Fibroblast of lung (primary cell): ENCODE results near the gene SYNDIG1. TPM values are rescaled to one million over a fixed set of nuclear protein-coding genes. Genes with fewer than 3 reads are reported as not detected.

Experiments used
- DNase-seq, 2 donors: peaks; one replicate each; pipeline versions ENCODE4 v3.0.0 to v3.0.0-alpha.2; 2010; ENCODE audit warnings: low read depth in 2 of 2
- H2AFZ ChIP-seq: 2 replicates; pipeline ENCODE4 v1.5.1; 2012; ENCODE audit warnings: low read length, control low read depth, inconsistent platforms
- H3K27ac ChIP-seq: 2 replicates; pipeline ENCODE4 v1.5.1; 2011; ENCODE audit warnings: low read length, control low read depth; ENCODE audit not compliant: insufficient read depth
- H3K27me3 ChIP-seq: 2 replicates; pipeline ENCODE4 v1.5.1; 2011; ENCODE audit warnings: mild to moderate bottlenecking, low read length; ENCODE audit not compliant: control insufficient read depth, insufficient read depth
- H3K36me3 ChIP-seq: 2 replicates; pipeline ENCODE4 v1.5.1; 2011; ENCODE audit warnings: low read length; ENCODE audit not compliant: control insufficient read depth, insufficient read depth
- H3K4me1 ChIP-seq: 2 replicates; pipeline ENCODE4 v1.5.1; 2011; ENCODE audit warnings: low read length; ENCODE audit not compliant: control insufficient read depth, insufficient read depth; ENCODE audit errors: extremely low read depth
- H3K4me2 ChIP-seq: 2 replicates; pipeline ENCODE4 v1.5.1; 2011; ENCODE audit warnings: low read length, control low read depth; ENCODE audit not compliant: insufficient read depth; ENCODE audit errors: extremely low read depth
- H3K4me3 ChIP-seq, 4 experiments: fragments of 200-600 bp in 1 of 4; sonication (generic) in 1 of 4; replicated peaks in 1 of 4; 2 replicates each; pipeline ENCODE4 v1.5.1; 2011 to 2016; ENCODE audit warnings: low read length in 4 of 4, low read depth in 3 of 4, mild to moderate bottlenecking in 3 of 4, control low read depth in 2 of 4, inconsistent platforms in 1 of 4, mixed read lengths in 1 of 4; ENCODE audit not compliant: insufficient read depth in 1 of 4; ENCODE audit errors: control extremely low read depth in 1 of 4
- H3K79me2 ChIP-seq: 2 replicates; pipeline ENCODE4 v1.5.1; 2012; ENCODE audit warnings: mild to moderate bottlenecking, low read length, inconsistent platforms; ENCODE audit not compliant: control insufficient read depth, insufficient read depth
- H3K9ac ChIP-seq: 2 replicates; pipeline ENCODE4 v1.5.1; 2011; ENCODE audit warnings: mild to moderate bottlenecking, low read length, control low read depth; ENCODE audit not compliant: insufficient read depth
- H3K9me3 ChIP-seq: 2 replicates; pipeline ENCODE4 v1.5.1; 2012; ENCODE audit warnings: low read depth, low read length; ENCODE audit not compliant: control insufficient read depth, insufficient read depth
- H4K20me1 ChIP-seq: 2 replicates; pipeline ENCODE4 v1.5.1; 2011; ENCODE audit warnings: low read length; ENCODE audit not compliant: control insufficient read depth, insufficient read depth; ENCODE audit errors: extremely low read depth
- CTCF ChIP-seq, 2 donors: IDR thresholded peaks in 1 of 2; conservative IDR thresholded peaks in 1 of 2; 1 replicate in 1 of 2; 2 replicates in 1 of 2; pipeline ENCODE4 v1.5.1; 2011 to 2012; ENCODE audit warnings: low read length in 2 of 2, control low read depth in 1 of 2, inconsistent platforms in 1 of 2, low read depth in 1 of 2, mild to moderate bottlenecking in 1 of 2
- EZH2 ChIP-seq: IDR thresholded peaks from 2 replicates; pipeline ENCODE4 v1.5.1; 2012; ENCODE audit warnings: low read length, control low read depth, mild to moderate bottlenecking; ENCODE audit errors: missing control alignments
- polyA plus RNA-seq, 2 donors: library from polyadenylated mRNA; depleted of rRNA in 1 of 2; stranded (reverse) in 1 of 2; unstranded in 1 of 2; fragments of >200 nt; gene quantifications; 2 replicates each; pipeline ENCODE4 v1.2.1, GENCODE V29; 2011 to 2012; ENCODE audit warnings: missing spikeins in 1 of 2
- total RNA-seq: library from RNA; depleted of rRNA; stranded (reverse); fragments of >200 nt; gene quantifications from 2 replicates; pipeline ENCODE4 v1.2.1, GENCODE V29; 2014

SYNDIG1 gene
- total and polyA plus RNA-seq, 2 donors (not counting 1 experiment from before 2014, with no cell fraction given) = 0.02 to 0.17 TPM

DNA sequence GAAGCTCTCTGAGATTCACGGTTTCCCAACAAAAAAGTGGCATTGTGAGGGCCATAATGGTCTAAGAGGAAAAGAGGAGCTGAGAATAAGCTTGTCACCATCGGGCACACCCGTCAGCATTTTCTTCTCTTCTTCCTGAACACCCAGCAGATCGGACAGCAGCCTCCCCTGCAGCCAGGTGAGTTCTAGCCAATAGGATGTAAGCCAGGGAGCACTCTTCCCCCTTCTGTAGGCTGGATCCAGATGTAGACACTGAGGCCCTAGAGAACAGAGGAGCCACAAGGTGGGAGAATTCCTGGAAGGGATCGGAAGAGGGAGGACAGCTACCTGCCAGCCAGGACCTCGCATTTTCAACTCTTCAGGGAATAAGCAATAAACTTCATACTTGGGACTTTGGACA lies 228.0 kb downstream of the SYNDIG1 start:
- Histone ChIP-seq H3K27ac (no peak overlapping the region), H4K20me1 (no peaks in the 10 kb centered on the region), H3K4me2 (no peak overlapping the region), H3K4me1 (no peaks in the 10 kb centered on the region), H3K9ac (no peak overlapping the region), H3K27me3 (no peaks in the 10 kb centered on the region), H3K4me3 (no peak overlapping the region), H2AFZ (no peak overlapping the region), H3K79me2 (no peaks in the 10 kb centered on the region), H3K36me3 (no peaks in the 10 kb centered on the region), H3K9me3 (no peaks in the 10 kb centered on the region)
- no peak for TF ChIP-seq EZH2
- no peak for TF ChIP-seq CTCF (conservative IDR thresholded peaks at IDR 0.05 in 1 of 2, IDR thresholded peaks at IDR 0.05 in 1 of 2; ENCODE audit: low read depth in 1 of 2, low read length in 2 of 2)
- no peak for DNase-seq

DNA sequence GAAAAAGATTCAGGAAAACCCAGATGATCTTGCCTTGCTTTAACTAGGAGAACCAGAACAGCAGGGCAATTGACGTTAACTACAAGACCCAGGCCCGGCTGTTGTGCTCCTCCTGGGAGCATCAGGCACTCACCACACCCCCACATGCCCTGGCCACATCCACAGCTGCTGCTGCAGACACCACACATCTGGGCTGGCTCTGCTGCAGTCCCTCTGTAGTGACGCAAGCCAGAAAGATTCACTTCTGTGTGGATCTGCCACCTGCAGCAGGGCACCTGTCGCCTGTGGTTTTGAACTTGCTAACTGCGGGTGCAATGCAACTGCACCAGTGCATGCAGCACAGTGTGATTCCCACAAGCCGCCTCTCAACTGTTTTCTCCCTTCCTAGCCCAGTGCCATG lies 228.8 kb downstream of the SYNDIG1 start:
- Histone ChIP-seq H3K4me1 (no peaks in the 10 kb centered on the region), H2AFZ (no peak overlapping the region), H3K4me3 (no peak overlapping the region), H3K79me2 (no peaks in the 10 kb centered on the region), H3K9ac (no peak overlapping the region), H3K27ac (no peak overlapping the region), H4K20me1 (no peaks in the 10 kb centered on the region), H3K27me3 (no peaks in the 10 kb centered on the region), H3K9me3 (no peaks in the 10 kb centered on the region), H3K36me3 (no peaks in the 10 kb centered on the region), H3K4me2 (no peak overlapping the region)
- no peak for TF ChIP-seq EZH2
- no peak for TF ChIP-seq CTCF (conservative IDR thresholded peaks at IDR 0.05 in 1 of 2, IDR thresholded peaks at IDR 0.05 in 1 of 2; ENCODE audit: low read depth in 1 of 2, low read length in 2 of 2)
- no peak for DNase-seq

DNA sequence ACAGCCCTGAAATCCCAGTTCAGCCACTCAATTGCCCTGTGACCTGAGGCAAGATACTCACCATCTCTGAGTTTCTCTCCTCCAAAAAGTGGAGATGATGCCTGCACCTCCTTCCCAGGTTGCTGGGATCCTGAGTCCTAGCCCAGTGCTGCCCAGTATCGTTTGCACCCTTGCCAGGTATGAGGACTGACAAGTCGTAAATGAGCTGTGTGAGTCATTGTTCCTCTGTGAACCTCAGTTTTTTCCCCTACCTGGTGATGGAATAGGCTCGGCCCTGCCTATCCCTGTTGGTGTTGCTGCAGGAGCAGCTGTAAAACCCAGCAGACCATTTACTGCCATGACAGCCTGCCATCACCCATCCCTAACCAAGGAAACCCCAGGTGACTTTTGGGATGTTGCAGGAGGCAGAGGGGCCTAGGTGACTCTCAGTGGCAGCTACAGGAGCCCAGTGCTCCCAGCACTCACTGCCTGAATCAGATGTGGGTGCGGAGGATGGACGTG lies 229.3 kb downstream of the SYNDIG1 start:
- Histone ChIP-seq H3K4me2 (no peak overlapping the region), H3K79me2 (no peaks in the 10 kb centered on the region), H2AFZ (no peak overlapping the region), H3K9me3 (no peaks in the 10 kb centered on the region), H3K9ac (no peak overlapping the region), H3K27ac (no peak overlapping the region), H3K27me3 (no peaks in the 10 kb centered on the region), H4K20me1 (no peaks in the 10 kb centered on the region), H3K4me1 (no peaks in the 10 kb centered on the region), H3K36me3 (no peaks in the 10 kb centered on the region), H3K4me3 (no peak overlapping the region)
- no peak for TF ChIP-seq CTCF (conservative IDR thresholded peaks at IDR 0.05 in 1 of 2, IDR thresholded peaks at IDR 0.05 in 1 of 2; ENCODE audit: low read depth in 1 of 2, low read length in 2 of 2)
- TF ChIP-seq EZH2 = no peak
- no peak for DNase-seq
